Measurements from ENCODE around the gene HSD17B14. TPM values are rescaled to one million over a fixed set of nuclear protein-coding genes. Genes with fewer than 3 reads are reported as not detected.

Gene HSD17B14
- polyA plus RNA-seq, 1 experiment: 2.3 TPM

DNA sequence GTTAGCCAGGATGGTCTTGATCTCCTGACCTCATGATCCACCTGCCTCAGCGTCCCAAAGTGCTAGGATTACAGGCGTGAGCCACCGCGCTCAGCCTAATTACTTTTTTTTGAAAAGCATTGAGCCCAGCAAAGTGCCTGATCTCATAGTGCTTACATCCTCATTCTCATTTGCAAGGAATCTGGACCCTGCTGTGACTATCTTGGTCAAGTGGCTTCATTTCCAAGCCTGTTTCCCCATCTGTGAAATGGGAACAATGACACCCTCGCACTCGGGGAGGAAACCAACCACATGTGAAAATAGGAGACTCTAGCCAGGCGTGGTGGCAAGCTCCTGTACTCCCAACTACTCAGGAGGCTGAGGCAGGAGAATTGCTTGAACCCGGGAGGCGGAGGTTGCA is 33.8 kb upstream of the HSD17B14 start:
- CTCF ChIA-PET: no interaction called here
- Histone ChIP-seq H3K4me3 (ENCODE audit: low read depth, low read length) (no peak overlapping the region), H3K27me3 (ENCODE audit: control insufficient read depth, insufficient read depth, low read length) (no peaks in the 10 kb centered on the region), H3K27ac (ENCODE audit: low read depth, low read length) (no peak overlapping the region), H3K9me3 (ENCODE audit: control insufficient read depth, insufficient read depth, low read length) (peaks cover 4% of the 10 kb centered on the region; the same call in 1 of the 2 replicates)
- DNase-seq (ENCODE audit: low read depth, low spot score): no peak
- no peak for TF ChIP-seq CTCF (IDR thresholded peaks at IDR 0.05; ENCODE audit: low read depth, low read length)
- POLR2A ChIA-PET: no interaction called here

DNA sequence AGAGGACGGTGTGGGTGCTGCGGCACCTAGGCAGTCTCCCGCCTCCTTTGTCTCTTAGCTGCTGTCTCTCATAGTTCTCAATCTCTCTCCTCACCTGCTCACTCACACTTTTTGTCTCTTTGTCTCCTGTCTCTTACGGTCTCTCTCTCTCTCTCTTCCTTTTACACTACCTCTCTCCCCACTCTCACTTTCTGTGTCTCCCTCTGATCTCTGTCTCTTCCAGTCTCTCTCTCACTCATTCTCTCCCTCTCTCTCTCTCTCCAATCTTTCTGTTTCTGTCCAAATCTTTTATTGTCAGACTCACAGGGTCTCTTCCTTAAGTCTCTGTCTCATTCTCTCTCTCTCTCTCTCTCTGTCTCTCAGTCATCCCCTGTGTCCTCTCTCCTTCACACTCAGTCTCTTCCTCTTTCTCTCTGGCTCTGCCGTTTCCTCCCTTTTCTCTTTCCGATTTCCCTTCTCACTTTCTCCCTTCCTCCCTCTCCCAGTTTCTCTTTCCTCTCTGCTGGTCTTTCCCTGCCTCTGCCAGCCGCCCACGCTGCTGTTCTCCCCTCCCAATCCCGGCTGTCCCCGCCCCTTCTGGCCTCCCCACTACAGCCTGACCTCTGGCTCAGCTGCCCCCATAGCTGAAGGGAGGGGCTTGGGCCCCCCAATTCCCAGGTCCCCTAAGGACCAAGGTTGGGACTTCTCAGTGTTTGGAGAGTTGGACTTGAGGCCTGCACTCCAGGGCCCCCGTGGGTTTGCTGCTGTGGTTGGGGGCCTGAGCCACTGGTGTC is 32.0 kb upstream of the HSD17B14 start, which contains the start of gene PLEKHA4:
PLEKHA4 (minus strand) TSS at position 504 of the 773 bp plus-strand sequence. CDS start 997 bp downstream, outside the sequence.
- TF ChIP-seq CTCF (IDR thresholded peaks at IDR 0.05; ENCODE audit: low read depth, low read length): no peak
- CTCF ChIA-PET: interaction anchor here (0.7 to 1.4 kb wide), 3 partner anchors 26 to 102 kb away, joined by 3 to 4 read pairs (median 4); no protein-coding TSS in a partner anchor

DNA sequence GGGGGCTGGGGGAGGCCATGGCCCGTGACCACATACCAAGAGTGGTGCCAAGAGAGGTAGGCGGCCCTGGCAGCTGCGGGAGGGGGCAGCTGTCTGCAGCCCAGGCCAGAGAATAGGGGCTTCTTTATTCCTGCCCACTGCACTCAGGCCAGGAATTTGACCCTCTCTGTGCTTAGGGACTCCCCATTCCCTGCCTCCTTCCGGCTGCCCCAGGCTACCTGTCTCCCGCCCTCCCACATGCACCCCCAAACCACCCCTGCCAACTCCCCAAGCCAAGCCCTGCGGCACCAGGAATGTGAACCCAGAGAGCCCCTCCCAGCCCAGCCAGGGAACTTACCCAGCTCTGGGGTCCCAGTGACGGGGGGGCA is 31.4 kb upstream of the HSD17B14 start:
- H3K27ac ChIP-seq (ENCODE audit: low read depth, low read length): peak overlapping the region; percentile 73
- POLR2A ChIA-PET: interaction anchor here (0.6 to 1.2 kb wide), 4 partner anchors 28 to 187 kb away, joined by 4 to 7 read pairs (median 5); no protein-coding TSS in a partner anchor
- CTCF ChIA-PET: interaction anchor here (0.9 to 1.4 kb wide), 2 partner anchors 26 to 103 kb away, joined by 3 to 4 read pairs; no protein-coding TSS in a partner anchor
- no peaks in the 10 kb centered on the region for H3K27me3 ChIP-seq (ENCODE audit: control insufficient read depth, insufficient read depth, low read length)
- TF ChIP-seq CTCF (IDR thresholded peaks at IDR 0.05; ENCODE audit: low read depth, low read length): no peak
- peak overlapping the region; percentile 75 for H3K4me3 ChIP-seq (ENCODE audit: low read depth, low read length)
- H3K9me3 ChIP-seq (ENCODE audit: control insufficient read depth, insufficient read depth, low read length): peaks cover 4% of the 10 kb centered on the region; the same call in 1 of the 2 replicates
- DNase-seq (ENCODE audit: low read depth, low spot score): no peak

More for the DNA sequence above, 32.0 kb upstream of the HSD17B14 start, which contains the start of gene PLEKHA4:
- H3K4me3 ChIP-seq (ENCODE audit: low read depth, low read length): peak within 1 kb of the TSS; percentile 75
- H3K27me3 ChIP-seq (ENCODE audit: control insufficient read depth, insufficient read depth, low read length): no peaks in the 10 kb centered on the region
- POLR2A ChIA-PET: interaction anchor here (0.7 to 1.2 kb wide), 2 partner anchors 96 to 188 kb away, joined by 4 to 6 read pairs; no protein-coding TSS in a partner anchor
- H3K9me3 ChIP-seq (ENCODE audit: control insufficient read depth, insufficient read depth, low read length): peaks cover 4% of the 10 kb centered on the region; the same call in 1 of the 2 replicates
- peak within 1 kb of the TSS; percentile 73 for H3K27ac ChIP-seq (ENCODE audit: low read depth, low read length)
- DNase-seq (ENCODE audit: low read depth, low spot score): no peak

DNA sequence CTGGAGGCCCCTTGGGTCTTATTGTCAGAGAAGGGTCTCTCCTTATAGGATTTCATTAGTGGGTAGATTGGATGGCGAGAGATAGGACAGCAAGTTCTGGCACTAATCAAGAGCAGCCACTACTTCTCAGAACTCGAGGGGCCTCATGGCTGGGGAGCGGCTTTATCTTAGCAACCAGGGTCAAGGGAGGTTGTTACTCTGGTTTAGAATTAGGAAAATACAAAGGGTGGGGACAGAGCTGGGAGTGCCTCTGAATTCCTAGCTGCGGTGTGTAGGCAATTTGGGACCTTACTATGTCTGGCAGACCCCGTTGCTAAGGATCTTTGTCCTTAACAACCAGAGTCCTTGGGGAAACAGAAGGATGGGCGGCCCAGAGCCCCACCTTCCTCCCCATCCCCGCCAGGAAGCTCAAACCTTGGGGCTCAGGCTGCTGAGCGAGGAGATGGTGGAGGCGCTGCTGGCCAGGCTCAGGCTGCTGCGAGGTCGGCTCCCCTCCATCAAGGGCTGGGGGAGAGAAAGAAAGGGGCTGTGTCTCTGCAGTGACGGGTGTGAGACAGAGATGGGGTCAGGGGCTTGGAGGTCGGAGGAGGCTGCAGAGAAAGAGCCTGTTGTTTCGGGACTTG is 30.9 kb upstream of the HSD17B14 start:
- TF ChIP-seq CTCF (IDR thresholded peaks at IDR 0.05; ENCODE audit: low read depth, low read length): no peak
- Histone ChIP-seq H3K27ac (ENCODE audit: low read depth, low read length) (no peak overlapping the region), H3K4me3 (ENCODE audit: low read depth, low read length) (peak overlapping the region; percentile 75), H3K9me3 (ENCODE audit: control insufficient read depth, insufficient read depth, low read length) (no peaks in the 10 kb centered on the region; the same call in 1 of the 2 replicates), H3K27me3 (ENCODE audit: control insufficient read depth, insufficient read depth, low read length) (no peaks in the 10 kb centered on the region)
- POLR2A ChIA-PET: interaction anchor here (0.6 to 0.7 kb wide), 2 partner anchors 29 to 38 kb away, joined by 4 to 7 read pairs; no protein-coding TSS in a partner anchor
- DNase-seq (ENCODE audit: low read depth, low spot score): no peak
- CTCF ChIA-PET: interaction anchor here (0.7 kb wide), 1 partner anchor 103 kb away, joined by 3 read pairs; no protein-coding TSS in a partner anchor

Data from AG04450 (cell line).